ENCODE data around the gene TBC1D22A.
"Not testable (repeated sequence)": the region's sequence is repeated elsewhere in the genome, so short reads cannot be mapped to it uniquely, and the experiment has no call there.

Gene TBC1D22A

GRCh38 chr22:47131632-47132427 is 369.4 kb downstream of the TBC1D22A start:
- DNase-seq, result no peak

- no peak for DNase-seq
Observed at GRCh38 chr22:47132428-47132825, 370.0 kb downstream of the TBC1D22A start.

- no peak for DNase-seq
Observed at GRCh38 chr22:47133061-47133969, 370.9 kb downstream of the TBC1D22A start.

- no peak for DNase-seq
Observed at GRCh38 chr22:47134222-47134621, 371.8 kb downstream of the TBC1D22A start.

- DNase-seq, result no peak
Observed at GRCh38 chr22:47135338-47135737, 372.9 kb downstream of the TBC1D22A start.

GRCh38 chr22:47136050-47136449 is 373.6 kb downstream of the TBC1D22A start:
- DNase-seq, result no peak

- no peak for DNase-seq
Observed at GRCh38 chr22:47136671-47137070, 374.2 kb downstream of the TBC1D22A start.

- DNase-seq, result no peak
Observed at GRCh38 chr22:47139013-47139789, 376.8 kb downstream of the TBC1D22A start.

GRCh38 chr22:47139790-47140119 is 377.3 kb downstream of the TBC1D22A start:
- DNase-seq, result no peak

- DNase-seq, result not testable (repeated sequence)
Observed at GRCh38 chr22:47140975-47141374, 378.5 kb downstream of the TBC1D22A start.

GRCh38 chr22:47142427-47143046 is 380.1 kb downstream of the TBC1D22A start:
- no peak for DNase-seq

- DNase-seq, result no peak
Observed at GRCh38 chr22:47143249-47143938, 380.9 kb downstream of the TBC1D22A start.

GRCh38 chr22:47144076-47144765 is 381.8 kb downstream of the TBC1D22A start:
- DNase-seq, result no peak

GRCh38 chr22:47144791-47145425 is 382.5 kb downstream of the TBC1D22A start:
- no peak for DNase-seq

- DNase-seq, result no peak
Observed at GRCh38 chr22:47145883-47146282, 383.4 kb downstream of the TBC1D22A start.

- no peak for DNase-seq
Observed at GRCh38 chr22:47146391-47146790, 383.9 kb downstream of the TBC1D22A start.

- DNase-seq, result no peak
Observed at GRCh38 chr22:47146941-47147340, 384.5 kb downstream of the TBC1D22A start.

- DNase-seq, result no peak
Observed at GRCh38 chr22:47147572-47147971, 385.1 kb downstream of the TBC1D22A start.

- no peak for DNase-seq
Observed at GRCh38 chr22:47148510-47148909, 386.1 kb downstream of the TBC1D22A start.

GRCh38 chr22:47148956-47149728 is 386.7 kb downstream of the TBC1D22A start:
- DNase-seq, result no peak
